ENCODE data around the gene ABCC8. TPM values are rescaled to one million over a fixed set of nuclear protein-coding genes. Genes with fewer than 3 reads are reported as not detected.

The ABCC8 gene
- 0.27 TPM for total RNA-seq

- DNase-seq (ENCODE audit: low read depth in 2 of 3, low spot score in 2 of 3), result no peak
These were observed at the start of gene ABCC8 for GRCh38 chr11:17476317-17477083. ABCC8 (minus strand) TSS chr11:17476845; CDS start chr11:17476776, 69 bp downstream.

DNA sequence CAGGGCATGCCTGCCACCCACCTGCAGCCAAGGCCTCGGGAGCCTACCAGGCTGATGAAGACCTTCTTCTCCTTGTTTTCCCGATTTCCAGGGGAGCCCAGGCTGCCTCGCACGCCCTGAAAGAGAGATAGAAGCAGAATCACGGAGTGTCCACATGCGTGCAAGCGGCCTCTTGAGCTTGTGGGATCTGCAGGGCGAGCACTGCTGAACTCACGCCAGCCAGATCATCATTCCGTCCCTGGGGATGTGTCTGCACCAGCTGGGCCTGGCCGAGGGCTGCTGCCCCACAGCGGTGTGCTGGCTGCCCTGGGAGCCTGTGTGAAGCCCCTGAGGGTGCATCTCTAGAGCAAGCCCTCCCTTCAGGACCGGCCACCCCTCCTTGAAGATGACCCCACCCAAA, 49.7 kb upstream of the ABCC8 start:
- DNase-seq (ENCODE audit: low read depth in 2 of 3, low spot score in 2 of 3), result no peak

DNA sequence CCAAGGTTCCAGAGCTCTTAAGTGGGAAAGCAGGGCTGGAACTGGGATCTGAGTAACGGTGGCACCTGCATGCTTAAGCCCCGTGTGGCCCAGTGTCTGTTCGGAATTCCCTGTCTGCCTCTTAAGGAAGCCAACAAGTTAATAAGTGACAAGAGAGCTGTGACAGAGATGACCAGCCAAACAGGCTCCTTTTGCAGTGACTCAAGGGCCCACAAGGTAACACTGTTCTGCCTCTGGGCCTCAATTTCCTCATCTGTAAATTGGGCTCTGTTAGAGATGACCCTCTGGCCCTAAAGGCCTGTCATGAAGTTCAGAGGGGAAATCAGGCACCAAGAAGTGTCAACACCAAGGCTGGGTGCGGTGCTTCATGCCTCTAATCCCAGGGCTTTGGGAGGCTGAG, 48.9 kb upstream of the ABCC8 start:
- DNase-seq (ENCODE audit: low read depth in 2 of 3, low spot score in 2 of 3), result no peak

DNA sequence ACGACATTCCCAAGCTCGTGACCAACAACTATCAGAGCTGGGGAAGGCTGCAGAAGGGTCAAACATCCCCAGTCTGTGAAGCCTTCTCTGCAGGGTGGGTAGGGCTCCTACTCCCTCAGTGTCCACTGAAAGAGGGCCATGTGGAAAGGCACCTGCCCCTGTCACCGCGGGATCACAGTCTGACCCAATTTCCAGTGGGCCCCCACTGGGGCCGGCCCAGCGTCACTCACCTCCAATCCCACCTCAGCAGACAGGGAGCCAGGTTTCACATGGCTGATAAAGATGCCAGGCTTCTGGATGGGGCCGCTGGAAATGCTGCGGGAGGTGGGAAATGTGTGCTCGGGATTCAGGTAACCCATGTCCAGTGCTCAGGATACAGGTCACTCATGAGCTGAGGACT, 47.6 kb upstream of the ABCC8 start:
- DNase-seq (ENCODE audit: low read depth in 2 of 3, low spot score in 2 of 3), result no peak

DNA sequence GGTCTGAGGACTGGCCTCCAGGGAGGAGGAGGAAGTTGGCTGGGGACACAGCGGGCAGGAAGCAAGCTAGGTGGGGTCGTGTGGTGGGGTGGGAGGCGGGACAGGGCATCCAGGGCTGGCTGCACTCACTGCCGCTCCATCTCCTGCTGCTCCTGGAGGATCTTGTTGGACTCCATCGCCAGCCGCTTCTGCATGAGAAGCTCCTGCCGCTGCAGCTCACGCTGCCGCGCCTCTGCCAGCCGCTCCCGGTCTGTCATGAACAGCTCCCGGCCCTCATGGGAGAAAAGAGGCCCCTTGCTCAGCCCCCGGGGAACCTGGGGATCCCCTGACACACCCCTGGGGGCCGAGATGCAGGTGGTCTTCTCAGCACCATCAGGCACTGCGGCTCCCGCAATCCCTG, 46.0 kb upstream of the ABCC8 start:
- DNase-seq (ENCODE audit: low read depth in 2 of 3, low spot score in 2 of 3), result no peak

GRCh38 chr11:17521106-17521900, 44.7 kb upstream of the ABCC8 start:
- no peak for DNase-seq (ENCODE audit: low read depth in 2 of 3, low spot score in 2 of 3)

DNA sequence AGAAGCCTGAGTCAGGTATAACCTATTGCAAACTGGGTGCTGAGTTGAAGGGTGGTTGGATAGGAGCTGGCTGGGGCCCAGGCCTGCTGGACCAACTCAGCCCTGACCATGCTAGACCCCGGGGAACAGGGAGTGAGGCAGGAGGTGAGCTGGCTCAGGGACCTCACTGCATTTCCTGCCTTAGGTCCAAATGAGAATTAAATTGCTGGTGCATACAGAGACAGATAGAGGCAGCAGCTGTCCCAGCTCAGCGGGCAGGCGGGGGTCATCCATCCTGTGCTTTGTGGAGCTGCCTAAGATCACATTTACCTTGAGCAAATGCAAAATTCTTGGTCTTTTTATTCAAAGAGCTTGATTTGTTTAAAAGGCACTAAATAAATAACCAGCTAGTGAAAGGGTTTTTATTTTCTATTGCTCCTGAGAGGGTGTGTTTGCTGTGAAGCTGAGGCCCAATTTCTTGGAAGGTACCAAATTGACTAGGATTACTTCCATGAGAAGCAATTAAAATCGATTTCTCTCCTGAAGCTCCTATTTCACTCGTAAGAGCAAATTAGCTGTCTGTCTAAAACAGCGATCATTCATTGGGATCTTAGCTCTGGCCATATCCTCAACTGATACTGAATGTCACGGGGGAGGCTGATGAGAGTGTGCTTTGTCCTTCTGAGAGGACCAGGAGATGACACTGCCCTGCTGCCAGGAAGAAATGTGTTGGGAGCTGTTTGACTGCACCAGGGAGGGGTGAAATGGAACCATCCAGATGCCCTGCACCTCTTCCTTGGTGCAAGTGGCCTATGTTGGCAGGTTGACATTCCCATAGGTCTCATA, 42.6 kb upstream of the ABCC8 start:
- DNase-seq (ENCODE audit: low read depth in 2 of 3, low spot score in 2 of 3), result no peak

GRCh38 chr11:17518366-17518765, 41.7 kb upstream of the ABCC8 start:
- no peak for DNase-seq (ENCODE audit: low read depth in 2 of 3, low spot score in 2 of 3)

DNA sequence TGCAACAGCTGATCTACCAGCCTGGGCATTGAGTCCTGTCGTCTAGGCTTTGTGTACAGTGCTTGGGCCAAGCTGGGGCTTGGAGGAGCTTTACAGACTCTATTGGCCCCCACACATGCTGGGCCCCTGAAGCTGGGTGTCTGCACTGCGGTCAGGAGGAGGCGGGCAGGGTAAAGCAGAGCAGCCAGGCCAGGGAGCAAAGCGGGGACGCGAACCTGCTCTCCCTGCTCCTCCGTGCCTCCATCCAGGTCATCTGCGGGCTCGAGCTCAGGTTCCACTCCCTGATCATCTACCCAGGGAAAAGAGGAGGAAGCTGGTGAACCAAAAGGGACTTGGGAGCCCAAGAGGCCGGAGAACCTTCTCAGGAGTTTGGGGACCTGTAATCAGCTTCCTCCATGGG, 40.5 kb upstream of the ABCC8 start:
- no peak for DNase-seq (ENCODE audit: low read depth in 2 of 3, low spot score in 2 of 3)

DNA sequence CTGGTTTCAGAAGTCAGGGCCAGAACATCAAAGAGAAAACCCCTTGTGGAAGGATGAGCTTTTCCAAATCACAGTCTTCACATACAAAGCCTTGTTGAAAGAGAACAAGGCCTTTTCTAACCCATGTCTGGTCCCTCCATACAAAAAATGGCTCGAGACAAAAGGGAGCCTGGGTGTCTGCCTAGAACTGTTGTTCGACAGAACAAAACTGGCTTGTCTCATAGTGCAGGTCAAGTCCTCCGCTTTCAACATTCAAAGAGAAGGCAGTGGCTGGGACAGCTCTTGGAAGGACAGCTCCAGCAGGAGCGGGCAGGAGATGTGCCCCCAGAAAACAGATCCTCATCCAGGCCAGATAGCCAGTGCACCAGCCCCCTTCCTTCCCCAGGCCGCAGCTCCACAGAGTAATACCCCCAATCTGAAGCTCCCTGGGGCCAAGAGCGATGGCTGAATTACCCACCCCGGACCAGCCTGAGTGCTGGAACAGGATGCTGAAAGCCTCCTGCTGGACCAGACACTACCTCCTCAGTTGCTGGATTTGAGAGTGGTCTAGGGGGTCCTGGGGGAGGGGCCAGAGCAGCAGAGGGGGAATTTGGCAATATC, 40.0 kb upstream of the ABCC8 start:
- DNase-seq (ENCODE audit: low read depth in 2 of 3, low spot score in 2 of 3), result no peak

GRCh38 chr11:17515443-17516176, 39.0 kb upstream of the ABCC8 start:
- DNase-seq (ENCODE audit: low read depth in 2 of 3, low spot score in 2 of 3), result no peak

GRCh38 chr11:17514476-17514875, 37.8 kb upstream of the ABCC8 start:
- DNase-seq (ENCODE audit: low read depth in 2 of 3, low spot score in 2 of 3), result no peak

DNA sequence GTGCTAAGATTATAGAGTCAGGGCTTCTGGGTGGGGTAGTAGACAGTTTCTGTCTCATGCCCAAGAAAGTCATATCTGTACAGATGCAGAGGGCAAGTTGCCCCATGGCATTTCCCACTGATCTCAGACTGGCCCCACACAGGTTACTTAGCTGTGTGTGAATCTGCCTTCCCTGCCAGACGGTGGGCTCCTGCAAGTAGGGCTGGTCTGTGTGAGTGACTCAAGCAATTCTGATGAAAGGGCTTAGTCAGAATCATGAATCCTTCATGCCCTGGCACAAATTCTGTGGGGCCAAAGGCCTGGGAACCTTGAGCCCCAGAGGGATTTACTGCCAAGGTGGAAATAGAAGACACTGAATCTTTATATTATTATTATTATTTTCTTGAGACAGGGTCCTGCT, 37.2 kb upstream of the ABCC8 start:
- DNase-seq (ENCODE audit: low read depth in 2 of 3, low spot score in 2 of 3), result no peak

GRCh38 chr11:17512101-17512500, 35.5 kb upstream of the ABCC8 start:
- DNase-seq (ENCODE audit: low read depth in 2 of 3, low spot score in 2 of 3), result no peak

- no peak for DNase-seq (ENCODE audit: low read depth in 2 of 3, low spot score in 2 of 3)
These were observed 34.9 kb upstream of the ABCC8 start for GRCh38 chr11:17511571-17511970.

DNA sequence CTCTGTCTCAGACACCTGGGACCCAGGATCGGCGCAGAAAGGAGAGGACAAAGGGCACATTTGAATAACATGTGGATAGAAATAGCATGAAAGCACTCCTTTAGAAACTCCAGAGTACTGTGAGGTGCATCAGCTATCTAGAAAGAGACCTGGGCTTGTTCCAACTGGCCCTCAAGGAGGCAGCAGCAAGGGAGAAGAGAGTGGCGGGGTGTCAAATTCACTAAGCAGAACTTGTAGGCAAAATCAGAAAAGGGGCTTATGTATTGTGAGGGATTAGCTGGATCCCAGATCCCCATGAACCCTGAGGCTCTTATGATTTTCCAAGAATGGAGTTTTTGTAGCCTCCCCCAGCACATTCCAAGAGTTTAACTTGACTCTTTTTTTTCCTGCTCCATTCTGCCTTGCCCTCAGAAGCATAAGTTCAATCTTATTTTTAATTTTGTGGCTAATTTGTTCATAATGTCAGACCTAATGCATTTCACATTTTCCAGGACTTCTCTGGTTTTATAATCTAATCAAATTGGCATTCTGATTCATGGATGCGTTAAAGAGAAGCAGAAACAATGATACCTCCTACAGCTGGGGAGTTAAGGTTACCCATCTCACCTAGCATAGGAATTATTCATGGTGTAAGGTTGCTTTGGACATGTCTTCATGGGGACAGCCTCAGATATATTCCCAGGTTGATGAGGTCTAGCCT, 34.0 kb upstream of the ABCC8 start:
- DNase-seq (ENCODE audit: low read depth in 2 of 3, low spot score in 2 of 3), result no peak

GRCh38 chr11:17508791-17509190, 32.1 kb upstream of the ABCC8 start:
- no peak for DNase-seq (ENCODE audit: low read depth in 2 of 3, low spot score in 2 of 3)

GRCh38 chr11:17508306-17508705, 31.7 kb upstream of the ABCC8 start:
- no peak for DNase-seq (ENCODE audit: low read depth in 2 of 3, low spot score in 2 of 3)

- no peak for DNase-seq (ENCODE audit: low read depth in 2 of 3, low spot score in 2 of 3)
These were observed 31.1 kb upstream of the ABCC8 start for GRCh38 chr11:17507773-17508172.

DNA sequence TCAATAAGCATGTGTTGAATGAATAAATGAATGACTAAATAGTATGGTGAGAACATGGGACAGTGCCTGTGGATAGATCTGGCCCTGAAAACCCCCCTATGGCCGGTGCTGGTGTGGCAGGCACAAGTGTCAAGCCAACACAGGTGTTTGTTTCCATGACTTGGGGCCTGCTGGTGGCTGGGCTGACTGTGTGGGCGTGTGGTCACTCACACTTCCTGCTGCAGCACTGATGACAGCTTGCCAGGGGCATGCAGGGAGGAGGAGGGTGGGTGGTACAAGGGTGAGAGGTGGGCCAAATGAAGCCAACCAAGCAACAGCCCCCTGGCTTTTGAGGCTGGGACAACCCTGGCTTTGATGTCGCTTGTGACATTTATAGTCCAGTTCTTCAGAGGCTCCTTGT, 30.3 kb upstream of the ABCC8 start:
- no peak for DNase-seq (ENCODE audit: low read depth in 2 of 3, low spot score in 2 of 3)
